Panc1 (cell line): Measurements from ENCODE around the gene C1orf210. TPM values are rescaled to one million over a fixed set of nuclear protein-coding genes. Genes with fewer than 3 reads are reported as not detected.

ENCODE experiments used
- ATAC-seq: fragments of 200-7000 bp; cut with Tn5 transposase; 2 replicates; pipeline ENCODE4 v1.9.1; 2020; ENCODE audit warnings: mild to moderate bottlenecking, moderate library complexity
- BruUV-seq: library from RNA; stranded (reverse); fragments of 400-500 nt; replicated peaks from 2 replicates; lab custom pipeline; 2021; lab: Mats Ljungman, UMichigan
- CTCF ChIA-PET: fragments of 300-600 bp; sonication (Branson Sonifier 250); formaldehyde crosslinking; loops from one replicate; lab custom pipeline; 2022; ENCODE audit warnings: antibody characterized with exemption; lab: Charles Lee
- POLR2A ChIA-PET: fragments of 300-600 bp; sonication (Branson Sonifier 250); formaldehyde crosslinking; loops from one replicate; lab custom pipeline; 2022; ENCODE audit warnings: antibody characterized with exemption; lab: Charles Lee
- DNase-seq: peaks from one replicate; pipeline ENCODE4 v3.0.0-alpha.2; 2010; ENCODE audit warnings: low read depth, low spot score
- H3K27ac ChIP-seq: 2 replicates; pipeline ENCODE4 v1.5.1; 2011; ENCODE audit warnings: mild to moderate bottlenecking, low read length, inconsistent platforms
- H3K27me3 ChIP-seq: fragments of 200-500 bp; sonication (Bioruptor generic); 2 replicates; pipeline ENCODE4 v1.6.0; 2014; ENCODE audit warnings: low read length, inconsistent platforms; ENCODE audit not compliant: control insufficient read depth, insufficient read depth
- H3K36me3 ChIP-seq: fragments of 200-500 bp; sonication (Bioruptor generic); 2 replicates; pipeline ENCODE4 v1.5.1; 2014; ENCODE audit warnings: inconsistent platforms, mild to moderate bottlenecking, low read length, moderate library complexity; ENCODE audit not compliant: control insufficient read depth, insufficient read depth
- H3K4me1 ChIP-seq: 2 replicates; pipeline ENCODE4 v1.5.1; 2011; ENCODE audit warnings: inconsistent platforms, mild to moderate bottlenecking, low read length, moderate library complexity; ENCODE audit not compliant: control insufficient read depth, insufficient read depth
- H3K4me3 ChIP-seq, 2 experiments: 2 replicates each; pipeline ENCODE4 v1.5.1; 2011 to 2012; ENCODE audit warnings: low read depth in 2 of 2, low read length in 2 of 2, mild to moderate bottlenecking in 2 of 2, inconsistent platforms in 1 of 2, moderate library complexity in 1 of 2
- H3K9me3 ChIP-seq: fragments of 200-500 bp; sonication (Bioruptor generic); 2 replicates; pipeline ENCODE4 v1.5.1; 2014; ENCODE audit warnings: low read depth, mild to moderate bottlenecking, inconsistent platforms, low read length, moderate library complexity; ENCODE audit not compliant: control insufficient read depth, insufficient read depth
- CTCF ChIP-seq: fragments of 450-650 bp; IDR thresholded peaks from 2 replicates; pipeline ENCODE4 v1.5.1; 2017; ENCODE audit warnings: mild to moderate bottlenecking
- POLR2AphosphoS5 ChIP-seq: IDR thresholded peaks from 2 replicates; pipeline ENCODE4 v1.6.1; 2012; ENCODE audit warnings: mild to moderate bottlenecking, low read depth, low read length, moderate library complexity
- SIN3A ChIP-seq: IDR thresholded peaks from 2 replicates; pipeline ENCODE4 v1.6.1; 2012; ENCODE audit warnings: low read depth, mild to moderate bottlenecking, low read length, moderate library complexity, borderline replicate concordance; ENCODE audit not compliant: insufficient read depth
- TCF7L2 ChIP-seq: IDR thresholded peaks from 2 replicates; pipeline ENCODE4 v1.6.1; 2011; ENCODE audit warnings: mild to moderate bottlenecking, low read depth, low read length, inconsistent platforms
- in situ Hi-C: cut with HindIII; loops from 2 replicates; pipeline ENCODE4 v1.10.0; 2016; ENCODE audit warnings: low sequenced_read_pairs, low pct_unique_long_range_greater_than_20kb
- intact Hi-C: fragments of 100-400 bp; cut with micrococcal nuclease; formaldehyde crosslinking; loops from one replicate; pipeline ENCODE4 v1.10.0; 2022; ENCODE audit not compliant: unreplicated experiment
- total RNA-seq: library from RNA; stranded (reverse); gene quantifications from one replicate; pipeline ENCODE4 v1.2.1, GENCODE V29; 2021; ENCODE audit not compliant: unreplicated experiment
- TF ChIP-seq, protein P1 (sequence below), 2 experiments: IDR thresholded peaks; 2 replicates each; pipeline ENCODE4 v1.6.1; 2011 to 2012; ENCODE audit warnings: low read depth in 2 of 2, control low read depth in 1 of 2, low read length in 1 of 2, mild to moderate bottlenecking in 1 of 2, moderate library complexity in 1 of 2; ENCODE audit not compliant: insufficient read depth in 1 of 2

C1orf210 gene
- total RNA-seq, 1 experiment from 2014 or later, result not detected

GRCh38 chr1:43288058-43288784 lies 2.8 kb upstream of the C1orf210 start:
- Histone ChIP-seq H3K27me3 (no peaks in the 10 kb centered on the region), H3K4me3 (no peak overlapping the region), H3K9me3 (no peaks in the 10 kb centered on the region), H3K36me3 (no peaks in the 10 kb centered on the region), H3K27ac (no peak overlapping the region), H3K4me1 (no peaks in the 10 kb centered on the region)
- TF ChIP-seq CTCF (no peak), TCF7L2 (no peak), POLR2AphosphoS5 (no peak), SIN3A (no peak)
- TF ChIP-seq, protein P1, sequence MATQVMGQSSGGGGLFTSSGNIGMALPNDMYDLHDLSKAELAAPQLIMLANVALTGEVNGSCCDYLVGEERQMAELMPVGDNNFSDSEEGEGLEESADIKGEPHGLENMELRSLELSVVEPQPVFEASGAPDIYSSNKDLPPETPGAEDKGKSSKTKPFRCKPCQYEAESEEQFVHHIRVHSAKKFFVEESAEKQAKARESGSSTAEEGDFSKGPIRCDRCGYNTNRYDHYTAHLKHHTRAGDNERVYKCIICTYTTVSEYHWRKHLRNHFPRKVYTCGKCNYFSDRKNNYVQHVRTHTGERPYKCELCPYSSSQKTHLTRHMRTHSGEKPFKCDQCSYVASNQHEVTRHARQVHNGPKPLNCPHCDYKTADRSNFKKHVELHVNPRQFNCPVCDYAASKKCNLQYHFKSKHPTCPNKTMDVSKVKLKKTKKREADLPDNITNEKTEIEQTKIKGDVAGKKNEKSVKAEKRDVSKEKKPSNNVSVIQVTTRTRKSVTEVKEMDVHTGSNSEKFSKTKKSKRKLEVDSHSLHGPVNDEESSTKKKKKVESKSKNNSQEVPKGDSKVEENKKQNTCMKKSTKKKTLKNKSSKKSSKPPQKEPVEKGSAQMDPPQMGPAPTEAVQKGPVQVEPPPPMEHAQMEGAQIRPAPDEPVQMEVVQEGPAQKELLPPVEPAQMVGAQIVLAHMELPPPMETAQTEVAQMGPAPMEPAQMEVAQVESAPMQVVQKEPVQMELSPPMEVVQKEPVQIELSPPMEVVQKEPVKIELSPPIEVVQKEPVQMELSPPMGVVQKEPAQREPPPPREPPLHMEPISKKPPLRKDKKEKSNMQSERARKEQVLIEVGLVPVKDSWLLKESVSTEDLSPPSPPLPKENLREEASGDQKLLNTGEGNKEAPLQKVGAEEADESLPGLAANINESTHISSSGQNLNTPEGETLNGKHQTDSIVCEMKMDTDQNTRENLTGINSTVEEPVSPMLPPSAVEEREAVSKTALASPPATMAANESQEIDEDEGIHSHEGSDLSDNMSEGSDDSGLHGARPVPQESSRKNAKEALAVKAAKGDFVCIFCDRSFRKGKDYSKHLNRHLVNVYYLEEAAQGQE (IDR thresholded peaks at IDR 0.05; ENCODE audit: insufficient read depth in 1 of 2, low read depth in 2 of 2, low read length in 1 of 2), result no peak
- in situ Hi-C loops (no loop called here), intact Hi-C loops (no loop called here)
- ATAC-seq (no peak), DNase-seq (no peak)
- POLR2A ChIA-PET, result no interaction called here
- CTCF ChIA-PET, result no interaction called here
- no TSS peak for BruUV-seq

DNA sequence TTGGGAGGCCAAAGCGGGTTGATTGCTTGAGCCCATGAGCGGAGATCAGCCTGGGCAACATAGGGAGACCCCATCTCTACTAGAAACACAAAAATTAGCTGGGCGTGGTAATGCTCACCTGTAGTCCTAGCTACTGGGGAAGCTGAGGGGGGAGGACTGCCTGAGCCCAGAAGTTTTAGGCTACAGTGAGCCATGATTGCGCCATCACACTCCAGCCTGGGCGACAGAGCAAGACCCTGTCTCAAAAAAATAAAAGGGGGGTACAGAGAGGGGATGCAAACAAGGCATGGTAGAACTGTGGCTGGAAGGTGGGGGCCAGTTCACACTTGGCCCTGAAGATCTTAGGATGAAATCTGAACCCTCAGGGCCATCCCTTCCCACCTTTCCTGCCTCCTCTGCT lies 1.2 kb upstream of the C1orf210 start:
- DNase-seq (no peak), ATAC-seq (no peak)
- no TSS peak for BruUV-seq
- ChIA-PET CTCF (interaction anchor here (0.6 kb wide), 1 partner anchor 1535 kb away, joined by 4 read pairs; no protein-coding TSS in a partner anchor), POLR2A (no interaction called here)
- in situ Hi-C loops, result no loop called here
- intact Hi-C loops, result no loop called here
- no peaks in the 10 kb centered on the region for H3K4me1 ChIP-seq
- no peaks in the 10 kb centered on the region for H3K27me3 ChIP-seq
- no peaks in the 10 kb centered on the region for H3K9me3 ChIP-seq
- TF ChIP-seq TCF7L2 (no peak), CTCF (no peak), SIN3A (no peak), POLR2AphosphoS5 (no peak)
- TF ChIP-seq, protein P1 (IDR thresholded peaks at IDR 0.05; ENCODE audit: insufficient read depth in 1 of 2, low read depth in 2 of 2, low read length in 1 of 2), result no peak
- no peak overlapping the region for H3K4me3 ChIP-seq
- no peaks in the 10 kb centered on the region for H3K36me3 ChIP-seq
- H3K27ac ChIP-seq, result no peak overlapping the region
